ENCODE data around the gene ATR. TPM values are rescaled to one million over a fixed set of nuclear protein-coding genes. Genes with fewer than 3 reads are reported as not detected.

The ATR gene
- total RNA-seq, 3 donors from 2014 or later, result 25.6 to 63.7 (median 39.0) TPM

- H3K36me3 ChIP-seq, result no peaks in the 10 kb centered on the region
- DNase-seq (ENCODE audit: low spot score in 2 of 2), result no peak
- H3K9me3 ChIP-seq, result no peaks in the 10 kb centered on the region
- no peak for TF ChIP-seq POLR2AphosphoS5 (IDR thresholded peaks at IDR 0.05)
- no peak for TF ChIP-seq POLR2A (IDR thresholded peaks at IDR 0.05)
- TF ChIP-seq CTCF (IDR thresholded peaks at IDR 0.05), result no peak
- intact Hi-C loops (cut with DNase I; ENCODE audit: low total_unique reads), result no loop called here
- no peak overlapping the region for H3K4me3 ChIP-seq
- H3K4me1 ChIP-seq, result no peaks in the 10 kb centered on the region
- H3K27me3 ChIP-seq, result no peaks in the 10 kb centered on the region
- H3K27ac ChIP-seq, result no peak overlapping the region
Observed at GRCh38 chr3:142450881-142451280, 127.7 kb downstream of the ATR start.

GRCh38 chr3:142450189-142450588 lies 128.3 kb downstream of the ATR start:
- H3K27me3 ChIP-seq, result no peaks in the 10 kb centered on the region
- H3K4me1 ChIP-seq, result no peaks in the 10 kb centered on the region
- intact Hi-C loops (cut with DNase I; ENCODE audit: low total_unique reads), result no loop called here
- TF ChIP-seq CTCF (IDR thresholded peaks at IDR 0.05) (no peak), POLR2A (IDR thresholded peaks at IDR 0.05) (no peak), POLR2AphosphoS5 (IDR thresholded peaks at IDR 0.05) (no peak)
- no peak overlapping the region for H3K4me3 ChIP-seq
- H3K9me3 ChIP-seq, result no peaks in the 10 kb centered on the region
- no peak for DNase-seq (ENCODE audit: low spot score in 2 of 2)
- H3K27ac ChIP-seq, result no peak overlapping the region
- H3K36me3 ChIP-seq, result no peaks in the 10 kb centered on the region

- TF ChIP-seq POLR2A (IDR thresholded peaks at IDR 0.05), result peak; percentile 69
- no peak for TF ChIP-seq CTCF (IDR thresholded peaks at IDR 0.05)
- peak; percentile 82 to 94 (median 84) for TF ChIP-seq POLR2AphosphoS5 (IDR thresholded peaks at IDR 0.05)
- no peaks in the 10 kb centered on the region for H3K36me3 ChIP-seq
- no peaks in the 10 kb centered on the region for H3K4me1 ChIP-seq
- peak; percentile 90 to 93 for DNase-seq (ENCODE audit: low spot score in 2 of 2)
- H3K9me3 ChIP-seq, result no peaks in the 10 kb centered on the region
- intact Hi-C loops (cut with DNase I; ENCODE audit: low total_unique reads), result no loop called here
- H3K4me3 ChIP-seq, result peak within 1 kb of the TSS; percentile 84 to 99 (median 96)
- peak within 1 kb of the TSS; percentile 99 to 100 for H3K27ac ChIP-seq
- no peaks in the 10 kb centered on the region for H3K27me3 ChIP-seq
Observed at GRCh38 chr3:142447852-142448823, 130.4 kb downstream of the ATR start, which contains the start of gene XRN1. Gene XRN1 (minus strand): TSS chr3:142448037. CDS start chr3:142447944, 93 bp downstream.

- Histone ChIP-seq H3K4me1 (no peaks in the 10 kb centered on the region), H3K4me3 (peak overlapping the region; percentile 84 to 99 (median 96)), H3K27ac (peak overlapping the region; percentile 99 to 100), H3K9me3 (no peaks in the 10 kb centered on the region), H3K27me3 (no peaks in the 10 kb centered on the region), H3K36me3 (no peaks in the 10 kb centered on the region)
- peak in 1 of 2 donors; percentile 30 for DNase-seq (ENCODE audit: low spot score in 2 of 2)
- intact Hi-C loops (cut with DNase I; ENCODE audit: low total_unique reads), result no loop called here
- TF ChIP-seq POLR2AphosphoS5 (IDR thresholded peaks at IDR 0.05) (no peak), CTCF (IDR thresholded peaks at IDR 0.05) (no peak), POLR2A (IDR thresholded peaks at IDR 0.05) (no peak)
Observed at GRCh38 chr3:142447301-142447851, 131.2 kb downstream of the ATR start.

GRCh38 chr3:142445816-142446254 lies 132.7 kb downstream of the ATR start:
- Histone ChIP-seq H3K4me3 (peak overlapping the region in 2 of 3 donors; percentile 84 to 96), H3K27ac (peak overlapping the region in 1 of 2 donors; percentile 25)

More at GRCh38 chr3:142445816-142446254, 132.7 kb downstream of the ATR start:
- DNase-seq (ENCODE audit: low spot score in 2 of 2), result no peak
- no peaks in the 10 kb centered on the region for H3K4me1 ChIP-seq
- H3K9me3 ChIP-seq, result no peaks in the 10 kb centered on the region
- no peaks in the 10 kb centered on the region for H3K36me3 ChIP-seq
- no peak for TF ChIP-seq POLR2AphosphoS5 (IDR thresholded peaks at IDR 0.05)
- TF ChIP-seq POLR2A (IDR thresholded peaks at IDR 0.05), result no peak
- TF ChIP-seq CTCF (IDR thresholded peaks at IDR 0.05), result no peak
- H3K27me3 ChIP-seq, result no peaks in the 10 kb centered on the region
- intact Hi-C loops (cut with DNase I; ENCODE audit: low total_unique reads), result no loop called here

Measured in breast epithelium (tissue), 4 donors.